ENCODE measurements around the gene FRMD4B. TPM values are rescaled to one million over a fixed set of nuclear protein-coding genes. Genes with fewer than 3 reads are reported as not detected.

FRMD4B gene
- total and polyA plus RNA-seq, 7 donors: 8.2 to 21.5 (median 13.2) TPM

GRCh38 chr3:69251078-69251805, 134.6 kb downstream of the FRMD4B start:
- Histone ChIP-seq H3K36me3 (no peaks in the 10 kb centered on the region), H3K27me3 (no peaks in the 10 kb centered on the region), H3K4me3 (no peak overlapping the region), H3K4me1 (peaks cover 0 to 7% (median 0%) of the 10 kb centered on the region in 4 donors), H3K9me3 (no peaks in the 10 kb centered on the region), H3K27ac (no peak overlapping the region)
- intact Hi-C loops (cut with DNase I): no loop called here
- 71 to 87% methylated on average over 6 of the region's 6 CpGs for WGBS, 2 donors
- TF ChIP-seq POLR2A (IDR thresholded peaks at IDR 0.05) (no peak), EP300 (IDR thresholded peaks at IDR 0.05) (no peak), CTCF (IDR thresholded peaks at IDR 0.05) (no peak), POLR2AphosphoS5 (IDR thresholded peaks at IDR 0.05) (no peak)
- DNase-seq: no peak

- 11 to 50% methylated on average over 8 of the region's 8 CpGs for WGBS, 2 donors
- H3K27ac ChIP-seq: peak overlapping the region in 1 of 4 donors; percentile 26
- no peaks in the 10 kb centered on the region for H3K27me3 ChIP-seq
- peaks cover 0 to 7% (median 0%) of the 10 kb centered on the region in 4 donors for H3K4me1 ChIP-seq
- H3K4me3 ChIP-seq: peak overlapping the region in 3 of 4 donors; percentile 2 to 30 (median 19)
- DNase-seq: no peak
- TF ChIP-seq EP300 (IDR thresholded peaks at IDR 0.05): no peak
- peak in 1 of 4 donors; percentile 11 for TF ChIP-seq POLR2AphosphoS5 (IDR thresholded peaks at IDR 0.05)
- no peak for TF ChIP-seq CTCF (IDR thresholded peaks at IDR 0.05)
- TF ChIP-seq POLR2A (IDR thresholded peaks at IDR 0.05): peak in 1 of 2 donors; percentile 30
- intact Hi-C loops (cut with DNase I): no loop called here
- no peaks in the 10 kb centered on the region for H3K36me3 ChIP-seq
- no peaks in the 10 kb centered on the region for H3K9me3 ChIP-seq
These were observed 135.9 kb downstream of the FRMD4B start for GRCh38 chr3:69250014-69250413.

- intact Hi-C loops (cut with DNase I): no loop called here
- WGBS, 2 donors: 24 to 76% methylated on average over 2 of the region's 2 CpGs
- Histone ChIP-seq H3K4me3 (peak overlapping the region in 1 of 4 donors; percentile 30), H3K36me3 (no peaks in the 10 kb centered on the region), H3K9me3 (no peaks in the 10 kb centered on the region), H3K27ac (peak overlapping the region in 1 of 4 donors; percentile 26), H3K27me3 (no peaks in the 10 kb centered on the region), H3K4me1 (peaks cover 0 to 7% (median 0%) of the 10 kb centered on the region in 4 donors)
- no peak for TF ChIP-seq POLR2A (IDR thresholded peaks at IDR 0.05)
- no peak for TF ChIP-seq POLR2AphosphoS5 (IDR thresholded peaks at IDR 0.05)
- no peak for TF ChIP-seq EP300 (IDR thresholded peaks at IDR 0.05)
- no peak for TF ChIP-seq CTCF (IDR thresholded peaks at IDR 0.05)
- DNase-seq: no peak
These were observed 136.9 kb downstream of the FRMD4B start for GRCh38 chr3:69249001-69249400.

- DNase-seq: no peak
- no peak for TF ChIP-seq POLR2A (IDR thresholded peaks at IDR 0.05)
- no peak for TF ChIP-seq CTCF (IDR thresholded peaks at IDR 0.05)
- TF ChIP-seq POLR2AphosphoS5 (IDR thresholded peaks at IDR 0.05): no peak
- TF ChIP-seq EP300 (IDR thresholded peaks at IDR 0.05): no peak
- H3K27ac ChIP-seq: peak overlapping the region in 1 of 4 donors; percentile 26
- WGBS, 2 donors: 22 to 60% methylated on average over 8 of the region's 8 CpGs
- H3K4me1 ChIP-seq: peaks cover 0 to 7% (median 0%) of the 10 kb centered on the region in 4 donors
- H3K27me3 ChIP-seq: no peaks in the 10 kb centered on the region
- intact Hi-C loops (cut with DNase I): no loop called here
- no peaks in the 10 kb centered on the region for H3K9me3 ChIP-seq
- no peak overlapping the region for H3K4me3 ChIP-seq
- H3K36me3 ChIP-seq: no peaks in the 10 kb centered on the region
These were observed 137.5 kb downstream of the FRMD4B start for GRCh38 chr3:69248436-69248835.
